Measurements from ENCODE around the gene SIK3. TPM values are rescaled to one million over a fixed set of nuclear protein-coding genes. Genes with fewer than 3 reads are reported as not detected.

Gene SIK3
- total RNA-seq, 1 experiment from 2014 or later: 31.4 TPM

DNA sequence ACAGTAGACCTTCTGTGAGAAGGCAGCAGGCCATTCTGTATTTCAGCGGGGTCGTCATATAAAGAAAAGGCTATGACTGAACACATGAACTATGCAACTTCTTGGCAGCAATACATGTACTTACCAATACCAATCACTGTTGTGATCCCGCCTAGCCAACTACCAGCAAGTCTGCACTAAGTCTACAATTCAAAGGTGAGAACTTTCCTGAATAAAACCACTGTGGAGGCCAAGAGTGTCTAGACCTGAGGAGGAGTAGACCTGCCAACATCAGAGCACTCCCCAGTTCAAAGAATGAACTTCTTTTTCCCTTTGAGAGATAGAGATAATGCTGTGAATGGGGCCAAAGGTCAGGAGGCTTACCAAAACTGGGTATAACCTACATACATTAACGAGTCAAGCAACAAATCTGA is 108.2 kb downstream of the SIK3 start:
- no peak overlapping the region for H2AK5ac ChIP-seq (ENCODE audit: insufficient read length, low read length)
- H3K79me1 ChIP-seq (ENCODE audit: insufficient read depth, low read depth, low read length, poor library complexity, severe bottlenecking): no peaks in the 10 kb centered on the region
- TF ChIP-seq, protein P1, sequence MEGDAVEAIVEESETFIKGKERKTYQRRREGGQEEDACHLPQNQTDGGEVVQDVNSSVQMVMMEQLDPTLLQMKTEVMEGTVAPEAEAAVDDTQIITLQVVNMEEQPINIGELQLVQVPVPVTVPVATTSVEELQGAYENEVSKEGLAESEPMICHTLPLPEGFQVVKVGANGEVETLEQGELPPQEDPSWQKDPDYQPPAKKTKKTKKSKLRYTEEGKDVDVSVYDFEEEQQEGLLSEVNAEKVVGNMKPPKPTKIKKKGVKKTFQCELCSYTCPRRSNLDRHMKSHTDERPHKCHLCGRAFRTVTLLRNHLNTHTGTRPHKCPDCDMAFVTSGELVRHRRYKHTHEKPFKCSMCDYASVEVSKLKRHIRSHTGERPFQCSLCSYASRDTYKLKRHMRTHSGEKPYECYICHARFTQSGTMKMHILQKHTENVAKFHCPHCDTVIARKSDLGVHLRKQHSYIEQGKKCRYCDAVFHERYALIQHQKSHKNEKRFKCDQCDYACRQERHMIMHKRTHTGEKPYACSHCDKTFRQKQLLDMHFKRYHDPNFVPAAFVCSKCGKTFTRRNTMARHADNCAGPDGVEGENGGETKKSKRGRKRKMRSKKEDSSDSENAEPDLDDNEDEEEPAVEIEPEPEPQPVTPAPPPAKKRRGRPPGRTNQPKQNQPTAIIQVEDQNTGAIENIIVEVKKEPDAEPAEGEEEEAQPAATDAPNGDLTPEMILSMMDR (conservative IDR thresholded peaks at IDR 0.05): no peak
- peaks cover 6% of the 10 kb centered on the region; the same call in 1 of the 2 replicates for H3K4me1 ChIP-seq (ENCODE audit: insufficient read depth, low read length)
- no peaks in the 10 kb centered on the region for H3K9me3 ChIP-seq (ENCODE audit: control insufficient read depth, low read depth, low read length)
- H2BK15ac ChIP-seq (ENCODE audit: low read depth, low read length): no peak overlapping the region
- no peaks in the 10 kb centered on the region for H3K23me2 ChIP-seq (ENCODE audit: insufficient read length, low read depth, low read length, poor library complexity, severe bottlenecking)
- H2BK120ac ChIP-seq (ENCODE audit: low read depth, low read length, poor library complexity, severe bottlenecking): no peak overlapping the region
- no peaks in the 10 kb centered on the region for H3K9me3 Mint-ChIP-seq
- no peak overlapping the region for H3K23ac ChIP-seq (ENCODE audit: insufficient read length, low read depth, low read length)
- no peak overlapping the region for H4K8ac ChIP-seq (replicated peaks; ENCODE audit: insufficient read length, low read depth, low read length)
- H2BK12ac ChIP-seq (ENCODE audit: insufficient read length, low read depth, low read length): no peak overlapping the region
- no peak overlapping the region for H3K4ac ChIP-seq (ENCODE audit: low read depth, low read length)
- H3K14ac ChIP-seq (ENCODE audit: insufficient read depth, low read length): no peak overlapping the region
- no peak for DNase-seq
- H3K27me3 ChIP-seq (ENCODE audit: insufficient read depth, low read length): no peaks in the 10 kb centered on the region
- no peak overlapping the region for H3T11ph ChIP-seq (ENCODE audit: low read length)
- H3K36me3 Mint-ChIP-seq (ENCODE audit: insufficient read depth in 1 of 3, low read depth in 3 of 3): no peaks in the 10 kb centered on the region
- no peak overlapping the region for H3K9ac ChIP-seq (ENCODE audit: extremely low read depth, insufficient read length, low read length)
- H3K4me2 ChIP-seq (ENCODE audit: insufficient read depth, insufficient read length, low read length): no peak overlapping the region
- H2BK5ac ChIP-seq (ENCODE audit: insufficient read length, low read length): no peak overlapping the region
- peaks cover 55 to 58% of the 10 kb centered on the region in 2 experiments for H3K4me1 Mint-ChIP-seq
- H4K91ac ChIP-seq (ENCODE audit: insufficient read length, low read depth, low read length): no peak overlapping the region
- no peaks in the 10 kb centered on the region for H4K20me1 ChIP-seq (ENCODE audit: control insufficient read depth, insufficient read depth, insufficient read length)
- H3K27me3 Mint-ChIP-seq (ENCODE audit: low read depth): no peaks in the 10 kb centered on the region
- no CpG with 5 or more reads among the region's 4 CpGs for WGBS (ENCODE audit: extremely low coverage, insufficient read length, low lambda C conversion rate)
- H3K27ac Mint-ChIP-seq: no peak overlapping the region
- no peak overlapping the region for H4K5ac ChIP-seq (ENCODE audit: insufficient read length, low read depth, low read length)
- H3K4me3 Mint-ChIP-seq: no peak overlapping the region
- no peak overlapping the region for H2BK20ac ChIP-seq (ENCODE audit: low read depth, low read length, poor library complexity, severe bottlenecking)
- H3K18ac ChIP-seq (ENCODE audit: insufficient read length, low read depth, low read length): no peak overlapping the region
- no peak overlapping the region for H2AFZ ChIP-seq (ENCODE audit: low read length)
- H3K56ac ChIP-seq (ENCODE audit: insufficient read length, low read depth, low read length): no peak overlapping the region
- no peak overlapping the region for H3K27ac ChIP-seq (ENCODE audit: insufficient read length, low read depth, low read length)
- H3K79me2 ChIP-seq (ENCODE audit: insufficient read depth, low read length): peaks cover 4% of the 10 kb centered on the region; the same call in 1 of the 2 replicates
